ENCODE results near the gene SHROOM1.

- TF ChIP-seq GATA2 (IDR thresholded peaks at IDR 0.05; ENCODE audit: low read depth, low read length) = no peak
- no peak for TF ChIP-seq GATA3 (IDR thresholded peaks at IDR 0.05; ENCODE audit: low read depth, low read length)
These were observed 55.6 kb downstream of the SHROOM1 start for GRCh38 chr5:132774896-132775295.
